NCI-H2171 (cell line): ENCODE data around the gene DENND1A.

Experiments
- DNase-seq: peaks from one replicate; lab custom pipeline; 2025; lab: John Stamatoyannopoulos, UW

DENND1A gene

DNA sequence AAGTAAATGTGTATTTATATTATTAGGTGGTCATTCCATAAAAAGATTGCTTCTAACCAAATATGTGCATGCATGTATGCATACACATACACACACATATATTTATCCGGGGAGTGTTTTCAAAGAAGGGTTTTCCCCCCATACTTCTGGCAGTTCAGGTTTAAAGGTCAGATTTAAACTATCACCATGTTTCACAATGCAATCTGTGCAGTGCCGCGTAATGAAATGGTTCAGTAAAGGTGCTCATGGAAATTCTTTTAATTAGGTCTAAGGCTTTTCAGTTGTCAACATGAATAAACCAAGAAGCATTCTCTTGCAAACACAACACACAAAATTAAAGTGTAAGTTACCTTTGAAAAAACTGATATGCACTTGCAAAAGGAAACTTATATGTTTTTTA, 362.9 kb downstream of the DENND1A start:
- no peak for DNase-seq

DNA sequence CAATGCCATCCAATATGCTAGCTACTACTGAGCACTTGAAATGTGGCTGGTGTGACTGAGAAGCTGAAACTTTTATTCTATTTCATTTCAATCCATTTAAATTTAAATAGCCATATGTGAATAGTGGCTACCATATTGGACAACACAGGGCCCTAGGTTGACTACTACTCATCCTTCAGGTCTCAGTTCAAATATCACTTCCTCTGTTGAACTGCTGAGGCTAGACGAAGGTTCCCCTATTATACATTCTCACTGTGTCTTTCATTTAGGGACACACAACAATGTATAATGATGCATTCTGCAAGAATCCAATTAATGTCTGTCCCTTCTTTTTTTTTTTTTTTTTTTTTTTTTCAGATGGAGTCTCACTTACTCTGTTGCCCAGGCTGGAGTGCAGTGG, 365.3 kb downstream of the DENND1A start:
- DNase-seq: no peak

DNA sequence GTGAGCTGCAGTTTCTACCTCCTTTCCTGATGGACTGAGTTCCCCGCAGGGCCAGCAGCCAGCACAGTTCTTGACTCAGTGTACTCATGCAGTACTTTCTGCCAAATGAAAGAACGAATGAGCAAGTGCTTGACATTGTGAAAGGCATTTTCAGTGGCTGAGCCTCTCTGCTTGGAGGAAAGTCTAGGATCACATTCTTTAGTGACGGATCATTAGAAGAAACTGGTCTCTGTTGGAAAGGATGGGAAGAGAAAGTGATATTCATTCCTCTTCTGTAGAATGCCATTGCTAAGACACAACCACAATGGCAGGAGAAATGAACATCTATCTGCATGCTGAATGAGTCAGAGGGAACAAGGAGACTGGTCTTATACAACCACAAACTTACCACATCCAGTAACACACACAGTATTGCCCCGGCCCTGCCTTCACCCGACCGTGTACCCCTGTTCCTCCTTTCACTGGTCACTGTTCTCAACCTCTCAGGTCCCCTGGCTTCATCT, 367.0 kb downstream of the DENND1A start:
- DNase-seq: no peak

- DNase-seq: no peak
Observed at GRCh38 chr9:123561046-123561445, 368.9 kb downstream of the DENND1A start.

GRCh38 chr9:123556464-123557435, 373.2 kb downstream of the DENND1A start:
- DNase-seq: no peak

GRCh38 chr9:123555646-123556045, 374.3 kb downstream of the DENND1A start:
- DNase-seq: no peak

DNA sequence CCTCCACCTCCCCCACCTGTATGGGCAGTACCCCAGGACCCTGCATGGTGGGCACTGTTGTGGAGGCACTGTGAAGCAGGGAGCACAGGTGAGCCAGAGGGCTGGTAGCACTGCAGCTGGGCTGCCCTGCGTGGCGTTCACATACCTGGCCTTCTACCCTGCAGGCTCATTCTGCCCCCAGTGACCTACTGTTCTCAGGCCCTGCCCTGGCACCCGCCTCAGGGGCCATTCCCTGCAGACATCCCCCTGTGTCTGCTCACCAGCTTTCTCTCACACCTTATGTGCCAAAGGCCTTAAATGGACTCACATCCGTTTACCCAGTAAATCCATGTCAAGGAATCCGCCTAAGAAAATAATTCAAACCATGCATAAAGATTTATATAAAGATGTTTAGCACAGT, 377.4 kb downstream of the DENND1A start:
- DNase-seq: no peak

DNA sequence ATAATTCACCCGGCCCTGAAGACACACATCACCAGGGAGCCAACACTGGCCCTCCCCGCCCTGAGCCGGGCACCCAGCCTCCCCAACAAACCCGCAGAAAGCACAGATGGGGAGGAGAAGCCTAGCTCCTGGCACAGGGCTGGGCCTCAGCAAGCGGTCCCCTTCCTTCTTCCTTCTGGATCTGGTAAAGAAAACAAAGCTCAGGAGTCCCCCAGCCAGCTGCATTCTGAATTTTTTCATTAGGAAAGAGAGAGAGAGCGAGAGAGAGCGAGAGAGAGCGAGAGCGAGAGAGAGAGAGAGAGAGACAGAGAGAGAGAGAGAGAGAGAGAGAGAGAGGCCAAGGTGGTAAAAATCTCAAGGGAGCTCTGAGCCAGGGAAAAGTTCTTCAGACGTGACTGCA, 378.2 kb downstream of the DENND1A start:
- DNase-seq: no peak

- peak; percentile 1 for DNase-seq
Observed at GRCh38 chr9:123550797-123551196, 379.1 kb downstream of the DENND1A start.

- DNase-seq: peak; percentile 39
Observed at GRCh38 chr9:123550012-123550411, 379.9 kb downstream of the DENND1A start.

- DNase-seq: no peak
Observed at GRCh38 chr9:123548741-123549545, 381.0 kb downstream of the DENND1A start.

DNA sequence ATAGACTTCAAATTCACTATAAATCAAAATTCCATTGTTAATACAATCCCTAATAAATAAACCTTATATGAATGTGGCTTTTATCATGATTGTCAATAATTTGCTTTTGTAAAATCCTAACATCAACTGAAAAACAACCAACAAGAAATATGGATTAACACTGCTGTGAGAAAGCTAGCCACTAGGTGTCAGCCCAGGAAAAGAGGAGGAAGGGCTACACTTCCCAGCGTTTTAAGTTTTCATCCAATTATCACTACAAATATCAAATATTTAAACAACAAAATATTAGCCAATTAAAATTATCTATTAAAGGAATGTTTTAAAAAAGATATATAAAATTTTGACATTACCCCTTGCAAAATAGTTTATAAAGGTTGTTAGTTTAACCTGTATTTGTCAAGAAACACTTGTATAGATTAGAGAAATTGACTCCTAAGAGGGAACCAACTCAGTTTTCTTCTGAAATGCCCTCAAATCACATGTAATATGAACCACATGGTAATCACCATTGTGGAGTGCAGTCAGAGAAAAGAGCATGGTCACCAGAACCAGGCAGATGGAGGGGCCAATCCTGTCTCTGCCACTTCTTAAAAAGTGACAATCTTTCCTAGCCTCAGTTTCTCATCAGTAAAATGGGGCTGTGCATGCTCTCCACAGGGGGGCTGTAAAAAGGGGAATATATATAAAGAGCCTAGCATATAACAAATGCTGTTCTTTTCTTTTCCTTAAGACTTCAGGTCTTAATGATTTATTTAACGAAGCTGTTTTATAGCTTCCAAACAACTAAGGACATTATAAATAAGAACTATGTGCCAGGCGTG, 385.7 kb downstream of the DENND1A start:
- peak; percentile 19 for DNase-seq

- no peak for DNase-seq
Observed at GRCh38 chr9:123543492-123543891, 386.4 kb downstream of the DENND1A start.

DNA sequence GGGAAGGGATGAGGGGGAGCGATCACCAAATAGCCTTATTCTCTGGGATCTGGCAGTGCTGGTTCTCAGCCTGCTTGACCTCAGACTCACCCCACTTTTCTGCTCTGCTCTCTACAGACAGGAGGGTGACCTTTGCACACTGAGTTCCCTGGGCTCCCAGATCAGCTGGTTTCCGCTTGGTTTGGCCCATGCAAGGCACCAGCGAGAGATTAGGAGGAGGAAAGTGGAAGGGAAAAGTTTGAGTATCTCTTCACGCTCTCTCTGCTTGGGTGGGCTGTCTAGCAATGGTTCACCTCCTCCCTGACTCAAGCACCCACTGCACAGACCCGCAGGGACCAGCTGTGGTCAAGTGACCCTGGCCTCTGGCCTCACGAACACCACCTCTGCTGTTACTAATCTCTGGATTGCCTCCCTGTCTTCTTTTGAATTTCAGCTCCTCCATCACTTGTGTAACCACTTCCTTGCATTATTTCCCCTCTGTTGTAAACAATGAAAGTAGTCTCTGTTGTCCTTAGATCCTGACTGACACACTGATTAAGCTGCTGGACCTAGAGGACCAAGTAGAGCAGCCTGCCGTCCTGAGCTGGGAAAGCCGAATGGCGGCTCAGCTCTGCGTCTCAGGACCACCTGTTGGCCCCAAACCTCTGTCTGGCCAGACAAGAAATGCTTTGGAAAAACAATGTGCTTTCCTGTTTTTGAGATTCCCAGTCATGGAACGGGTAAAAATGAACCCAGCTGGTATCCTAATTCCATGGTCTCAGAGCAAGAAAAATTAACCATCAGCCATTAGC, 387.3 kb downstream of the DENND1A start:
- no peak for DNase-seq

- DNase-seq: no peak
Observed at GRCh38 chr9:123541411-123541810, 388.5 kb downstream of the DENND1A start.

DNA sequence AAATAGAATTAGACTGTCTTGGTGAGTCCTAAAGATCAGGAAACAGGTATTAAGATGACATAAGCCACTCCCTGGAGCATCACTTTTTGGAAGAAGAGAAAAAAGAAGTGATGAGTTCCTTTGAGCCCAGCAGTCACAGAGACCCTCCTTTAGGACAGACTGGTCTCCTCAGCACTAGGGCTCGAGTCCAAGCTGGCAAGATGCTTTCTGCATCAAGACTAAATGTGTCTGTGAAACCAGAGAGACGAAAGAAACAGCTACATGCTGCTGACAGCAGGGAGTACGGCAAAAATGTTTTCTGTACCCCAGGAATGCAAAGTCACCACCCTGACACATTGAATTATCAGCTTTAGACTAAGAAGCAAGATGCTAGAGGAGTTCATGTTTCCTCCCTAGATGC, 389.5 kb downstream of the DENND1A start:
- no peak for DNase-seq

GRCh38 chr9:123537809-123538208, 392.1 kb downstream of the DENND1A start:
- no peak for DNase-seq

- DNase-seq: no peak
Observed at GRCh38 chr9:123536455-123536868, 393.5 kb downstream of the DENND1A start.

DNA sequence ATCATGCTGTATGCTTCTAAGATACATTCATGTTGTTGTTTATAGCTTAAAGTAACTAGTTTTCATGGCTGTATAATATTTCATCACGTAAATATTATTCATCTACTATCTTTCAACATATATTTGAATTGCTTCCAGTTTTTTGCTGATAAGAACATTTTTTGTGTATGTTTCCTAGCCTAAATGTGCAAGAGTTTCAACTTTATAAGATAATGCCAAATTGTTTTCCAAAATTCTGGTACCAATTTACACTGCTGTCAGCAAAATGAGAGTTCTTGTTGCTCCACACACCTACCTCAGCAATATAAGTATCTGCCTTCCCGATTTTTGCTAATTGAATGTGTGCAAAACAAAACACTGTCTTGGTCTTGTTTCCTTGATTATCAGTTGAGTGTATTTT, 395.6 kb downstream of the DENND1A start:
- no peak for DNase-seq

GRCh38 chr9:123530244-123530643, 399.7 kb downstream of the DENND1A start:
- no peak for DNase-seq

DNA sequence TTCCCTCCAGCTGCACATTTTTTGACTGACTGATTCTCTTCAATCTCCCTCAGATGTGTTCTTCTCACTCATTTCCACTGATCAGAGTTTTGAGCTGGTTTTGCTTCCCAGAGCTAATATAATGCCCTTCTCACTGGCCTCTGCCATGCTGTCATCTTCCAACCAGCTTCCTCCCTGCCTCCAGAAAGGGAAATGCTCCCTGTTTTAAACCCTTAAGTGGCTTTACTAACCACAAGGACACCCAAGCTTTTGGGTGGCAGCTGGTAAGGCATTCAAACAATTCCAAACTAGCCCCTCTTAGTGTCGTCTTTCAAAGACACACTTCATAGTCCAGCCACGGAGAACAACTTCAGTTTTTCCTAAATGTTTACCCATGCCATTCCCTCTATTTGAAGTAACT, 401.4 kb downstream of the DENND1A start:
- DNase-seq: no peak
